ENCODE data around the gene NFYA.

NFYA gene

GRCh38 chr6:41122918-41123317, 50.1 kb downstream of the NFYA start:
- 100% methylated on average over 1 of the region's 1 CpG for WGBS

GRCh38 chr6:41125282-41125681, 52.5 kb downstream of the NFYA start:
- Histone ChIP-seq H3K27me3 (ENCODE audit: control insufficient read depth in 1 of 2, insufficient read depth in 1 of 2, low read length in 2 of 2) (no peaks in the 10 kb centered on the region), H3K36me3 (ENCODE audit: control insufficient read depth in 1 of 2, insufficient read depth in 2 of 2, low read depth in 1 of 2, low read length in 2 of 2) (no peaks in the 10 kb centered on the region), H3K4me1 (ENCODE audit: control insufficient read depth, insufficient read depth, low read depth, low read length) (no peaks in the 10 kb centered on the region), H3K4ac (ENCODE audit: low read depth in 1 of 2, low read length in 2 of 2) (no peak overlapping the region), H4K91ac (ENCODE audit: low read length) (no peak overlapping the region), H2AFZ (ENCODE audit: low read depth, low read length) (no peak overlapping the region), H3K9ac (ENCODE audit: low read length) (no peak overlapping the region), H3K23ac (ENCODE audit: low read length in 2 of 2) (no peak overlapping the region), H2BK120ac (ENCODE audit: low read depth, low read length) (no peak overlapping the region), H3K14ac (ENCODE audit: low read length in 2 of 2) (no peak overlapping the region), H3K4me2 (ENCODE audit: low read length, poor library complexity, severe bottlenecking) (no peak overlapping the region), H4K8ac (ENCODE audit: low read length) (no peak overlapping the region), H3K27ac (ENCODE audit: low read length, poor library complexity, severe bottlenecking) (no peak overlapping the region), H2AK5ac (ENCODE audit: low read length, severe bottlenecking) (no peak overlapping the region), H2BK15ac (ENCODE audit: low read depth, poor library complexity, severe bottlenecking) (no peak overlapping the region), H3K9me3 (ENCODE audit: control insufficient read depth, low read length) (no peaks in the 10 kb centered on the region), H2BK12ac (ENCODE audit: low read length in 2 of 2) (no peak overlapping the region), H3K79me1 (replicated peaks; ENCODE audit: low read length, poor library complexity, severe bottlenecking) (no peaks in the 10 kb centered on the region), H2BK5ac (ENCODE audit: low read depth, low read length, poor library complexity, severe bottlenecking) (no peak overlapping the region), H3K18ac (ENCODE audit: low read depth in 1 of 2, low read length in 2 of 2) (no peak overlapping the region), H3K4me3 (ENCODE audit: insufficient read depth in 1 of 2, low read depth in 1 of 2, low read length in 2 of 2) (no peak overlapping the region)
- WGBS, result no CpG with 5 or more reads among the region's 3 CpGs
- DNase-seq, result no peak

More at GRCh38 chr6:41122918-41123317, 50.1 kb downstream of the NFYA start:
- Histone ChIP-seq H3K4ac (ENCODE audit: low read depth in 1 of 2, low read length in 2 of 2) (no peak overlapping the region), H2BK12ac (ENCODE audit: low read length in 2 of 2) (no peak overlapping the region), H3K4me1 (ENCODE audit: control insufficient read depth, insufficient read depth, low read depth, low read length) (no peaks in the 10 kb centered on the region), H3K9me3 (ENCODE audit: control insufficient read depth, low read length) (no peaks in the 10 kb centered on the region), H2AFZ (ENCODE audit: low read depth, low read length) (no peak overlapping the region), H2BK5ac (ENCODE audit: low read depth, low read length, poor library complexity, severe bottlenecking) (no peak overlapping the region), H3K36me3 (ENCODE audit: control insufficient read depth in 1 of 2, insufficient read depth in 2 of 2, low read depth in 1 of 2, low read length in 2 of 2) (no peaks in the 10 kb centered on the region), H3K23ac (ENCODE audit: low read length in 2 of 2) (no peak overlapping the region), H3K14ac (ENCODE audit: low read length in 2 of 2) (no peak overlapping the region), H3K79me1 (replicated peaks; ENCODE audit: low read length, poor library complexity, severe bottlenecking) (no peaks in the 10 kb centered on the region), H2BK15ac (ENCODE audit: low read depth, poor library complexity, severe bottlenecking) (no peak overlapping the region), H4K8ac (ENCODE audit: low read length) (no peak overlapping the region), H2AK5ac (ENCODE audit: low read length, severe bottlenecking) (no peak overlapping the region), H3K4me2 (ENCODE audit: low read length, poor library complexity, severe bottlenecking) (no peak overlapping the region), H3K27me3 (ENCODE audit: control insufficient read depth in 1 of 2, insufficient read depth in 1 of 2, low read length in 2 of 2) (no peaks in the 10 kb centered on the region), H3K18ac (ENCODE audit: low read depth in 1 of 2, low read length in 2 of 2) (no peak overlapping the region), H4K91ac (ENCODE audit: low read length) (no peak overlapping the region), H3K27ac (ENCODE audit: low read length, poor library complexity, severe bottlenecking) (no peak overlapping the region), H2BK120ac (ENCODE audit: low read depth, low read length) (no peak overlapping the region), H3K4me3 (ENCODE audit: insufficient read depth in 1 of 2, low read depth in 1 of 2, low read length in 2 of 2) (no peak overlapping the region), H3K9ac (ENCODE audit: low read length) (no peak overlapping the region)
- DNase-seq, result no peak

- 50% methylated on average over 2 of the region's 2 CpGs for WGBS
Observed at GRCh38 chr6:41132254-41132653, 59.5 kb downstream of the NFYA start.

GRCh38 chr6:41135062-41135832, 62.5 kb downstream of the NFYA start:
- Histone ChIP-seq H3K27me3 (ENCODE audit: control insufficient read depth in 1 of 2, insufficient read depth in 1 of 2, low read length in 2 of 2) (no peaks in the 10 kb centered on the region), H3K79me1 (replicated peaks; ENCODE audit: low read length, poor library complexity, severe bottlenecking) (no peaks in the 10 kb centered on the region), H3K9me3 (ENCODE audit: control insufficient read depth, low read length) (no peaks in the 10 kb centered on the region), H3K4me3 (ENCODE audit: insufficient read depth in 1 of 2, low read depth in 1 of 2, low read length in 2 of 2) (no peak overlapping the region), H2BK120ac (ENCODE audit: low read depth, low read length) (no peak overlapping the region), H3K18ac (ENCODE audit: low read depth in 1 of 2, low read length in 2 of 2) (no peak overlapping the region), H2AFZ (ENCODE audit: low read depth, low read length) (no peak overlapping the region), H4K91ac (ENCODE audit: low read length) (no peak overlapping the region), H3K36me3 (ENCODE audit: control insufficient read depth in 1 of 2, insufficient read depth in 2 of 2, low read depth in 1 of 2, low read length in 2 of 2) (no peaks in the 10 kb centered on the region), H3K4me1 (ENCODE audit: control insufficient read depth, insufficient read depth, low read depth, low read length) (no peaks in the 10 kb centered on the region), H3K4ac (ENCODE audit: low read depth in 1 of 2, low read length in 2 of 2) (no peak overlapping the region), H3K14ac (ENCODE audit: low read length in 2 of 2) (no peak overlapping the region), H2BK5ac (ENCODE audit: low read depth, low read length, poor library complexity, severe bottlenecking) (no peak overlapping the region), H2BK15ac (ENCODE audit: low read depth, poor library complexity, severe bottlenecking) (no peak overlapping the region), H3K23ac (ENCODE audit: low read length in 2 of 2) (no peak overlapping the region), H3K27ac (ENCODE audit: low read length, poor library complexity, severe bottlenecking) (no peak overlapping the region), H2BK12ac (ENCODE audit: low read length in 2 of 2) (no peak overlapping the region), H2AK5ac (ENCODE audit: low read length, severe bottlenecking) (no peak overlapping the region), H3K9ac (ENCODE audit: low read length) (no peak overlapping the region), H4K8ac (ENCODE audit: low read length) (no peak overlapping the region), H3K4me2 (ENCODE audit: low read length, poor library complexity, severe bottlenecking) (no peak overlapping the region)
- 87% methylated on average over 2 of the region's 3 CpGs for WGBS
- no peak for DNase-seq

More at GRCh38 chr6:41132254-41132653, 59.5 kb downstream of the NFYA start:
- H3K14ac ChIP-seq (ENCODE audit: low read length in 2 of 2), result no peak overlapping the region
- no peak overlapping the region for H3K4me2 ChIP-seq (ENCODE audit: low read length, poor library complexity, severe bottlenecking)
- H3K79me1 ChIP-seq (replicated peaks; ENCODE audit: low read length, poor library complexity, severe bottlenecking), result no peaks in the 10 kb centered on the region
- no peaks in the 10 kb centered on the region for H3K36me3 ChIP-seq (ENCODE audit: control insufficient read depth in 1 of 2, insufficient read depth in 2 of 2, low read depth in 1 of 2, low read length in 2 of 2)
- no peak overlapping the region for H3K9ac ChIP-seq (ENCODE audit: low read length)
- H3K9me3 ChIP-seq (ENCODE audit: control insufficient read depth, low read length), result no peaks in the 10 kb centered on the region
- no peak overlapping the region for H2BK120ac ChIP-seq (ENCODE audit: low read depth, low read length)
- no peak overlapping the region for H2BK15ac ChIP-seq (ENCODE audit: low read depth, poor library complexity, severe bottlenecking)
- no peak overlapping the region for H3K4ac ChIP-seq (ENCODE audit: low read depth in 1 of 2, low read length in 2 of 2)
- H3K4me1 ChIP-seq (ENCODE audit: control insufficient read depth, insufficient read depth, low read depth, low read length), result no peaks in the 10 kb centered on the region
- H3K23ac ChIP-seq (ENCODE audit: low read length in 2 of 2), result no peak overlapping the region
- no peak for DNase-seq
- H2BK5ac ChIP-seq (ENCODE audit: low read depth, low read length, poor library complexity, severe bottlenecking), result no peak overlapping the region
- H4K8ac ChIP-seq (ENCODE audit: low read length), result no peak overlapping the region
- no peak overlapping the region for H3K27ac ChIP-seq (ENCODE audit: low read length, poor library complexity, severe bottlenecking)
- H3K27me3 ChIP-seq (ENCODE audit: control insufficient read depth in 1 of 2, insufficient read depth in 1 of 2, low read length in 2 of 2), result no peaks in the 10 kb centered on the region
- H3K18ac ChIP-seq (ENCODE audit: low read depth in 1 of 2, low read length in 2 of 2), result no peak overlapping the region
- H2BK12ac ChIP-seq (ENCODE audit: low read length in 2 of 2), result no peak overlapping the region
- H2AFZ ChIP-seq (ENCODE audit: low read depth, low read length), result no peak overlapping the region
- H2AK5ac ChIP-seq (ENCODE audit: low read length, severe bottlenecking), result no peak overlapping the region
- H4K91ac ChIP-seq (ENCODE audit: low read length), result no peak overlapping the region
- no peak overlapping the region for H3K4me3 ChIP-seq (ENCODE audit: insufficient read depth in 1 of 2, low read depth in 1 of 2, low read length in 2 of 2)
